GM23248 (cell line): Measurements from ENCODE around the gene TNS3. TPM values are rescaled to one million over a fixed set of nuclear protein-coding genes. Genes with fewer than 3 reads are reported as not detected.

Experiments used
- DNase-seq: peaks from one replicate; pipeline ENCODE4 v3.0.0-alpha.2; 2015
- H2AFZ ChIP-seq: fragments of 200-600 bp; sonication (generic); 2 replicates; pipeline ENCODE4 v1.6.1; 2016; ENCODE audit warnings: antibody characterized with exemption
- H3F3A ChIP-seq: fragments of 200-600 bp; sonication (generic); 2 replicates; pipeline ENCODE4 v1.6.1; 2016; ENCODE audit warnings: mild to moderate bottlenecking, antibody characterized with exemption, mixed run types; ENCODE audit not compliant: insufficient read depth
- H3K27ac ChIP-seq: fragments of 200-600 bp; sonication (generic); 2 replicates; pipeline ENCODE4 v1.5.1; 2016; ENCODE audit warnings: mild to moderate bottlenecking
- H3K27me3 ChIP-seq: fragments of 200-600 bp; sonication (generic); replicated peaks from 2 replicates; pipeline ENCODE4 v1.6.1; 2016; ENCODE audit warnings: mild to moderate bottlenecking; ENCODE audit not compliant: insufficient read depth
- H3K36me3 ChIP-seq: fragments of 200-600 bp; sonication (generic); 2 replicates; pipeline ENCODE4 v1.6.1; 2016; ENCODE audit warnings: low read depth, mild to moderate bottlenecking
- H3K4me1 ChIP-seq: fragments of 200-600 bp; sonication (generic); 2 replicates; pipeline ENCODE4 v1.6.1; 2016; ENCODE audit warnings: mild to moderate bottlenecking; ENCODE audit not compliant: insufficient read depth
- H3K4me2 ChIP-seq: fragments of 200-600 bp; sonication (generic); one replicate; pipeline ENCODE4 v1.6.1; 2016; ENCODE audit warnings: mild to moderate bottlenecking; ENCODE audit not compliant: unreplicated experiment
- H3K4me3 ChIP-seq: fragments of 200-600 bp; sonication (generic); 2 replicates; pipeline ENCODE4 v1.5.1; 2016; ENCODE audit warnings: mild to moderate bottlenecking
- H3K79me2 ChIP-seq: fragments of 200-600 bp; sonication (generic); 2 replicates; pipeline ENCODE4 v1.6.1; 2016; ENCODE audit warnings: mild to moderate bottlenecking; ENCODE audit not compliant: insufficient read depth
- H3K9ac ChIP-seq: fragments of 200-600 bp; sonication (generic); 2 replicates; pipeline ENCODE4 v1.6.1; 2016; ENCODE audit warnings: mild to moderate bottlenecking
- H3K9me2 ChIP-seq: fragments of 200-600 bp; sonication (generic); 2 replicates; pipeline ENCODE4 v1.6.1; 2016; ENCODE audit warnings: mixed run types, mild to moderate bottlenecking, moderate library complexity; ENCODE audit not compliant: insufficient read depth
- H3K9me3 ChIP-seq: fragments of 200-600 bp; sonication (generic); one replicate; pipeline ENCODE4 v1.6.1; 2017; ENCODE audit warnings: low read depth
- H4K20me1 ChIP-seq: fragments of 200-600 bp; sonication (generic); 2 replicates; pipeline ENCODE4 v1.6.0; 2016; ENCODE audit not compliant: insufficient read depth
- EZH2 ChIP-seq: fragments of 200-600 bp; sonication (generic); IDR thresholded peaks from 2 replicates; pipeline ENCODE4 v1.6.1; 2018; ENCODE audit warnings: antibody characterized with exemption, mild to moderate bottlenecking; ENCODE audit not compliant: insufficient read depth, poor library complexity, severe bottlenecking
- EZH2phosphoT487 ChIP-seq: fragments of 200-600 bp; sonication (generic); IDR thresholded peaks from 2 replicates; pipeline ENCODE4 v1.6.1; 2018; ENCODE audit warnings: antibody characterized with exemption, moderate library complexity, mild to moderate bottlenecking, low read depth; ENCODE audit not compliant: insufficient read depth
- WGBS, 2 experiments: methylation state at CpG; one replicate each; pipeline ENCODE4 v1.1.6; 2015 to 2017; ENCODE audit warnings: low lambda C conversion rate in 2 of 2, low coverage in 1 of 2; ENCODE audit errors: missing lambda C conversion rate in 2 of 2; 5-methylcytosine and 5-hydroxymethylcytosine counted together
- in situ Hi-C: fragments of 300-500 bp; cut with MboI; formaldehyde crosslinking; loops from 2 replicates; pipeline ENCODE4 v1.15.0; 2020
- polyA plus RNA-seq: library from polyadenylated mRNA; unstranded; fragments of >200 nt; fragmentation: Nextera tagmentation; extraction: Ambion mirVana; gene quantifications from 2 replicates; pipeline ENCODE4 v1.2.1, GENCODE V29; 2016
- total RNA-seq: library from RNA; depleted of rRNA; stranded (reverse); fragments of >200 nt; shearing (Covaris generic); gene quantifications from 2 replicates; pipeline ENCODE4 v1.2.3, GENCODE V29; 2014

The TNS3 gene
- total and polyA plus RNA-seq, 2 experiments from 2014 or later, result 18.6 to 47.0 TPM

DNA sequence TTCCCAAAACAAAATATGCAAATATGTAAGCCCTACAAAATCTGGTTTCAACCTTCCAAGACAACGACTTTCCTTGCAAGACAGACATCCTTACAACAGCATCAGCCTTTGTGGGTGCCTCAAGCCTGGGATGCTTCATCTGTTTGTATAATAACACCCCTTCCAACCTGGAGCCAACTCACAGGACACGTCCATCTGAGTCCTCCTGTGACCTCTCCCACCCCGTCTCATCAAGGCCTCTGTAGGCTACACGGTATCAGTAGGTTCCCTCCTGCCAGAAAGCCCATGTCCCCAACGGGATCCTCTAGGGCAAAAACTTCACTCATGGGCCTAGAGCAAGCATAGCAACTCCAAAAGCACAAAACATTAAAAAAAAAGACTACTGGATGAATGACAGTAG is 173.2 kb downstream of the TNS3 start:
- Histone ChIP-seq H3F3A (no peaks in the 10 kb centered on the region), H3K27ac (no peak overlapping the region), H3K9me2 (no peaks in the 10 kb centered on the region), H3K79me2 (no peaks in the 10 kb centered on the region), H3K4me2 (no peak overlapping the region), H3K9ac (no peak overlapping the region), H3K9me3 (no peaks in the 10 kb centered on the region), H3K4me3 (no peak overlapping the region), H2AFZ (no peak overlapping the region), H3K4me1 (peaks cover 7% of the 10 kb centered on the region; the same call in 1 of the 2 replicates), H3K27me3 (no peaks in the 10 kb centered on the region), H3K36me3 (peaks cover 26% of the 10 kb centered on the region), H4K20me1 (no peaks in the 10 kb centered on the region)
- TF ChIP-seq EZH2 (no peak), EZH2phosphoT487 (no peak)
- in situ Hi-C loops, result no loop called here
- WGBS, 2 experiments, result 82 to 88% methylated on average over 5 of the region's 5 CpGs
- no peak for DNase-seq

DNA sequence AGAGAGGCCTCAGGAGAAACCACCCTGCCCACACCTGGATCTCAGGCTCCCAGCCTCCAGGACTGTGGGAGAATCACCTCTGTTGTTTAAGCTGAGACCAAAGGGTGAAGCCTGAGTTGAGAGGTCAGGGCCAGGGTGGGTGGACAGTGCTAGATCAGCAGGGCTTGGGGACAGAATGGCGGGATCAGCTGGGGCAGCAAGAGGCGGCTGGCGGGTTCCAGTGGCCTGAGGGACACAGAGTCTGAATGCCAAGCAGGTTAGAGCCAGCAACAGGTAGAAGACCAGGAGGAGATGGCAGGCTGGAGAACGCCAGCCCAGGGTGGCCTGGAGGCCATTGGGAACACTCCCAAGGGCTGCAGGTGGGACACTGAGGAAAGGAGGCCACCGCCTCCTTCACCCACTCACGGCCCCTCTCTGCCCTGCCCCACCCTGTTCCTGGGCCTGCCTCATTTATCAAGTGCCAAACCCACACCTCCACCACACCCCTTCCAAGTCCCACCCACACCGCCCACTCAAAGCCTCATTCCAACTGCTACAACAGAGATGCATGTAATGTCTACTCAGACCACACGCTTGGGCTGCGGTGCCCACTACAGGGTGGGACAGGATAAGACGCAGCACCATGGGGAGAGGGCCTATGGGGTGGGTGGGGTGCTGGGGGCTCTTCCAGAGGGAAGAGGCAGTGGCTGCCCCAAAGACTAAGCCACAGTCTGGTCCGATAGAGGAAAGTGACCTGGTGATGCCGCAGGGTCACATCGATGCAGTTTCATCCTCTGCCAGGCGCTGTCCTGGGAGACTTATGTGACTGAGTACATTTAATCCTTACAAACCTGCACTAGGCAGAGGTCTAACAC is 173.9 kb downstream of the TNS3 start:
- H3K4me1 ChIP-seq, result peaks cover 8% of the 10 kb centered on the region; the same call in 1 of the 2 replicates
- 98 to 99% methylated on average over 13 to 14 of the region's 14 CpGs for WGBS, 2 experiments
- no peak overlapping the region for H3K27ac ChIP-seq
- TF ChIP-seq EZH2, result no peak
- H2AFZ ChIP-seq, result no peak overlapping the region
- H4K20me1 ChIP-seq, result no peaks in the 10 kb centered on the region
- no peaks in the 10 kb centered on the region for H3K27me3 ChIP-seq
- no peak overlapping the region for H3K4me2 ChIP-seq
- in situ Hi-C loops, result no loop called here
- no peaks in the 10 kb centered on the region for H3F3A ChIP-seq
- DNase-seq, result no peak
- H3K9me3 ChIP-seq, result no peaks in the 10 kb centered on the region
- H3K36me3 ChIP-seq, result peaks cover 26% of the 10 kb centered on the region
- H3K79me2 ChIP-seq, result no peaks in the 10 kb centered on the region
- no peak overlapping the region for H3K4me3 ChIP-seq
- no peaks in the 10 kb centered on the region for H3K9me2 ChIP-seq
- no peak overlapping the region for H3K9ac ChIP-seq

DNA sequence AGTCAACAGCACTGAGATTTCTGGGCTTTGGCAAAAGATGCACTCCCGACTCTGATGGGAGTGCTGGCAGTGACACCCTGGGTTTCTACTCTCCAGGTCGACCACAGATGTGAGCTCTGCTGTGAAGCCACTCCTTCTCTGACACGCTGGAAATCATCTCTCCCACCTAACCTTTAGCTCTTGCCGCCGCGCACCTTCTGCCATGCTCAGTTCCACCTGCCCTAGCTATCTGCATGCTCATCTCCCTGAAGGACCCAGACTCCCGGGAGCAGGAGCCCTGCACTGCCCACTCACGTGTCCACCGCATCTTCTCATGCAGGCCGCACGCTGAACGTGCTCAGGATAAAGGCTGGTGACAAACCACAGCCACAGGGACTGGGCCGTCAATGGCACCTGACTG is 174.8 kb downstream of the TNS3 start:
- no peak for TF ChIP-seq EZH2
- no peak for TF ChIP-seq EZH2phosphoT487
- Histone ChIP-seq H3K4me3 (no peak overlapping the region), H3K36me3 (peaks cover 20% of the 10 kb centered on the region; the same call in 1 of the 2 replicates), H3F3A (no peaks in the 10 kb centered on the region), H3K9me3 (no peaks in the 10 kb centered on the region), H3K9me2 (no peaks in the 10 kb centered on the region), H3K4me2 (no peak overlapping the region), H3K27me3 (no peaks in the 10 kb centered on the region), H4K20me1 (no peaks in the 10 kb centered on the region), H3K79me2 (no peaks in the 10 kb centered on the region), H2AFZ (no peak overlapping the region), H3K27ac (no peak overlapping the region), H3K9ac (no peak overlapping the region), H3K4me1 (peaks cover 8% of the 10 kb centered on the region; the same call in 1 of the 2 replicates)
- in situ Hi-C loops, result no loop called here
- WGBS, 2 experiments, result 78 to 79% methylated on average over 13 of the region's 13 CpGs
- no peak for DNase-seq

DNA sequence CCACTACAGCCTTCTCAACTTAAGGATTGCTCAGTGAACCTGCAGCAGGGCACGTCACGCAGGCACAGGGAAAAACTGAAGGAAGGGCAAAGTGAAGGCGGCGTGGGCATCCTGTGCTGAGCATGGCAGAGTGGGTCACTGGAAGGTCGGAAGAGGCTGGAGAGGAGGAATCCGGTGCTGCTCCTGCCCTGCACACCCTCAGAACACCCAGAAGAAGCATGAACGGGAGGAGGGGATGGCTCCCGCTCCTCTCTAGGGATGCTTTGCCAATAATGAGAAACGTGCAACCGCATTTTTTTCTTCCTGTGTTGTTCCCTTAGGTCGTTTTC is 175.1 kb downstream of the TNS3 start:
- WGBS, 2 experiments, result 69 to 76% methylated on average over 10 to 11 of the region's 11 CpGs
- no peaks in the 10 kb centered on the region for H3F3A ChIP-seq
- H4K20me1 ChIP-seq, result no peaks in the 10 kb centered on the region
- no peak for DNase-seq
- peaks cover 20% of the 10 kb centered on the region; the same call in 1 of the 2 replicates for H3K36me3 ChIP-seq
- H3K27ac ChIP-seq, result no peak overlapping the region
- H3K4me2 ChIP-seq, result no peak overlapping the region
- TF ChIP-seq EZH2 (no peak), EZH2phosphoT487 (no peak)
- H3K79me2 ChIP-seq, result no peaks in the 10 kb centered on the region
- H3K4me1 ChIP-seq, result peaks cover 8% of the 10 kb centered on the region; the same call in 1 of the 2 replicates
- no peak overlapping the region for H3K9ac ChIP-seq
- no peaks in the 10 kb centered on the region for H3K9me2 ChIP-seq
- no peaks in the 10 kb centered on the region for H3K27me3 ChIP-seq
- H2AFZ ChIP-seq, result no peak overlapping the region
- no peaks in the 10 kb centered on the region for H3K9me3 ChIP-seq
- H3K4me3 ChIP-seq, result no peak overlapping the region
- in situ Hi-C loops, result no loop called here
